GM12878 (cell line): ENCODE results near the gene GLS. TPM values are rescaled to one million over a fixed set of nuclear protein-coding genes. Genes with fewer than 3 reads are reported as not detected.

Source experiments
- ATAC-seq: fragments of 200-7000 bp; cut with Tn5 transposase; 3 replicates; pipeline ENCODE4 v1.9.1; 2020; ENCODE audit warnings: mild to moderate bottlenecking, moderate library complexity
- BruUV-seq: library from RNA; stranded (reverse); fragments of 400-500 nt; replicated peaks from 2 replicates; lab custom pipeline; 2021; lab: Mats Ljungman, UMichigan
- CTCF ChIA-PET: fragments of 300-600 bp; sonication (Branson Sonifier 250); formaldehyde crosslinking; extraction: SDS; loops from one replicate; lab custom pipeline; 2021; ENCODE audit warnings: inconsistent platforms; lab: Yijun Ruan, JAX
- POLR2A ChIA-PET: fragments of 350-600 bp; formaldehyde crosslinking; extraction: SDS; loops from one replicate; lab custom pipeline; 2021; ENCODE audit warnings: inconsistent platforms; lab: Charles Lee
- RAD21 ChIA-PET: fragments of 300-600 bp; sonication (Branson Sonifier 250); formaldehyde crosslinking; loops from one replicate; lab custom pipeline; 2023; ENCODE audit warnings: antibody characterized with exemption; ENCODE audit not compliant: unreplicated experiment; lab: Charles Lee
- SMC1A ChIA-PET: fragments of 300-600 bp; sonication (Branson Sonifier 250); formaldehyde crosslinking; loops from one replicate; lab custom pipeline; 2023; ENCODE audit not compliant: unreplicated experiment, uncharacterized antibody; lab: Charles Lee
- DNase-seq: peaks from one replicate; pipeline ENCODE4 v3.0.0-alpha.2; 2011; ENCODE audit warnings: low read depth, low spot score
- FAIRE-seq: peaks from 3 replicates; lab custom pipeline; 2011; peaks lifted over from hg19 to GRCh38; lab: Jason Lieb, UNC
- H2AFZ ChIP-seq: 2 replicates; pipeline ENCODE4 v1.6.0; 2011; ENCODE audit warnings: low read depth, low read length, control low read depth; ENCODE audit not compliant: control insufficient read depth
- H3K27ac ChIP-seq: 2 replicates; pipeline ENCODE4 v1.5.1; 2011; ENCODE audit warnings: control low read depth; ENCODE audit not compliant: control insufficient read depth, insufficient read depth
- H3K27me3 ChIP-seq, 2 experiments: replicated peaks in 1 of 2; 2 replicates each; pipeline versions ENCODE4 v1.6.0 to v1.6.1; 2011; ENCODE audit warnings: low read length in 1 of 2; ENCODE audit not compliant: control insufficient read depth in 2 of 2, insufficient read depth in 2 of 2
- H3K36me3 ChIP-seq, 2 experiments: 2 replicates each; pipeline ENCODE4 v1.5.1; 2011; ENCODE audit warnings: low read length in 1 of 2; ENCODE audit not compliant: control insufficient read depth in 2 of 2, insufficient read depth in 2 of 2
- H3K4me1 ChIP-seq: 2 replicates; pipeline ENCODE4 v1.6.1; 2011; ENCODE audit warnings: mild to moderate bottlenecking, low read length, moderate library complexity, mixed read lengths; ENCODE audit not compliant: control insufficient read depth, insufficient read depth
- H3K4me2 ChIP-seq: 2 replicates; pipeline ENCODE4 v1.6.0; 2011; ENCODE audit warnings: control low read depth; ENCODE audit not compliant: control insufficient read depth, insufficient read depth
- H3K4me3 ChIP-seq: fragments of 200-600 bp; sonication (generic); 2 replicates; pipeline ENCODE4 v1.5.1; 2016
- H3K79me2 ChIP-seq: 2 replicates; pipeline ENCODE4 v1.6.0; 2011; ENCODE audit warnings: low read length; ENCODE audit not compliant: control insufficient read depth, insufficient read depth
- H3K9ac ChIP-seq: 2 replicates; pipeline ENCODE4 v1.8.0; 2011; ENCODE audit warnings: low read length, control low read depth, mixed read lengths; ENCODE audit not compliant: control insufficient read depth, insufficient read depth
- H3K9me3 ChIP-seq: replicated peaks from 3 replicates; pipeline ENCODE4 v1.5.1; 2011; ENCODE audit warnings: mild to moderate bottlenecking, low read length; ENCODE audit not compliant: control insufficient read depth, insufficient read depth
- H4K20me1 ChIP-seq: 2 replicates; pipeline ENCODE4 v1.6.0; 2011; ENCODE audit not compliant: control insufficient read depth, insufficient read depth
- BACH1 ChIP-seq: fragments of 450-650 bp; IDR thresholded peaks from 2 replicates; pipeline ENCODE4 v1.6.1; 2017; ENCODE audit warnings: mild to moderate bottlenecking, borderline replicate concordance
- CBX3 ChIP-seq: fragments of 200-600 bp; sonication (generic); IDR thresholded peaks from 2 replicates; pipeline ENCODE4 v1.6.1; 2016; ENCODE audit warnings: low read depth, borderline replicate concordance
- CREB1 ChIP-seq: IDR thresholded peaks from 2 replicates; pipeline ENCODE4 v1.6.1; 2012; ENCODE audit warnings: low read depth, mild to moderate bottlenecking, inconsistent platforms
- IKZF2 ChIP-seq, 2 experiments: fragments of 450-650 bp; IDR thresholded peaks; 2 replicates each; pipeline ENCODE4 v1.6.1; 2017; ENCODE audit warnings: mild to moderate bottlenecking in 2 of 2, moderate library complexity in 2 of 2
- JUNB ChIP-seq: IDR thresholded peaks from 2 replicates; pipeline ENCODE4 v1.6.1; 2016; ENCODE audit warnings: antibody characterized with exemption, mild to moderate bottlenecking
- MTA2 ChIP-seq: fragments of 450-650 bp; IDR thresholded peaks from 2 replicates; pipeline ENCODE4 v1.6.1; 2016; ENCODE audit warnings: low read depth, mild to moderate bottlenecking, moderate library complexity
- NFYB ChIP-seq: IDR thresholded peaks from 2 replicates; pipeline ENCODE4 v1.6.1; 2011; ENCODE audit warnings: low read depth, mild to moderate bottlenecking, low read length, improper control_type of control experiment, moderate library complexity; ENCODE audit not compliant: insufficient read depth
- POLR2A ChIP-seq: IDR thresholded peaks from 2 replicates; pipeline ENCODE4 v1.6.1; 2011; ENCODE audit warnings: low read depth, mild to moderate bottlenecking, low read length
- POLR2AphosphoS5 ChIP-seq: IDR thresholded peaks from 2 replicates; pipeline ENCODE4 v1.6.1; 2011; ENCODE audit warnings: mild to moderate bottlenecking, low read length, inconsistent platforms
- POU2F2 ChIP-seq: IDR thresholded peaks from 3 replicates; pipeline ENCODE4 v1.6.1; 2011; ENCODE audit warnings: low read depth, mild to moderate bottlenecking, low read length, borderline replicate concordance
- RAD51 ChIP-seq: fragments of 450-650 bp; IDR thresholded peaks from 2 replicates; pipeline ENCODE4 v1.6.1; 2016; ENCODE audit warnings: moderate library complexity, mild to moderate bottlenecking, inconsistent platforms
- SMAD5 ChIP-seq: IDR thresholded peaks from 2 replicates; pipeline ENCODE4 v1.6.1; 2016; ENCODE audit warnings: antibody characterized with exemption, low read depth
- SMC3 ChIP-seq: IDR thresholded peaks from 2 replicates; pipeline ENCODE4 v1.6.1; 2011; ENCODE audit warnings: low read length, improper control_type of control experiment, borderline replicate concordance
- TCF12 ChIP-seq: IDR thresholded peaks from 2 replicates; pipeline ENCODE4 v1.6.1; 2011; ENCODE audit warnings: low read depth, mild to moderate bottlenecking, low read length
- ZBTB11 ChIP-seq: fragments of 450-650 bp; formaldehyde crosslinking; IDR thresholded peaks from 2 replicates; pipeline ENCODE4 v1.5.0; 2022; ENCODE audit warnings: mild to moderate bottlenecking, missing genetic modification characterization
- ZSCAN29 ChIP-seq: fragments of 450-650 bp; IDR thresholded peaks from 2 replicates; pipeline ENCODE4 v1.6.1; 2017; ENCODE audit warnings: mild to moderate bottlenecking, moderate library complexity
- WGBS: methylation state at CpG from one replicate; pipeline ENCODE4 v1.1.6; 2016; ENCODE audit warnings: low lambda C conversion rate; ENCODE audit not compliant: insufficient replicate concordance, insufficient coverage; ENCODE audit errors: missing lambda C conversion rate; 5-methylcytosine and 5-hydroxymethylcytosine counted together
- in situ Hi-C: fragments of 300-500 bp; cut with MboI; formaldehyde crosslinking; loops from 9 replicates; pipeline ENCODE4 v1.14.3; 2018; ENCODE audit warnings: mixed read lengths
- intact Hi-C: fragments of 100-400 bp; cut with micrococcal nuclease; formaldehyde crosslinking; loops from one replicate; pipeline ENCODE4 v1.14.2; 2022; ENCODE audit not compliant: unreplicated experiment
- polyA plus RNA-seq, 11 experiments: library from polyadenylated mRNA; depleted of rRNA in 4 of 11; unstranded in 6 of 11; stranded (reverse) in 5 of 11; fragments of >200 nt; fragmentation: Nextera tagmentation in 4 of 11; fragmentation: Illumina TruSeq in 1 of 11; extraction: Ambion mirVana in 4 of 11; extraction: Trizol in 1 of 11; gene quantifications; 1 replicate in 1 of 11; 2 replicates in 10 of 11; pipeline versions ENCODE4 v1.2.1 to v1.2.3, GENCODE V29; 2011 to 2016; ENCODE audit warnings: inconsistent platforms in 2 of 11, missing spikeins in 2 of 11, low read depth in 1 of 11
- total RNA-seq, 4 experiments: library from RNA; depleted of rRNA in 3 of 4; stranded (reverse); fragments of >200 nt in 3 of 4; fragmentation: Illumina TruSeq in 1 of 4; extraction: Trizol in 1 of 4; gene quantifications; 2 replicates each; pipeline versions ENCODE4 v1.2.1 to v1.2.3, GENCODE V29; 2013 to 2021
- TF ChIP-seq, protein P1 (sequence below): IDR thresholded peaks from 2 replicates; pipeline ENCODE4 v1.6.1; 2011; ENCODE audit warnings: borderline replicate concordance, low read depth, mild to moderate bottlenecking, moderate library complexity, mixed read lengths, low read length; ENCODE audit not compliant: insufficient read depth; ENCODE audit errors: extremely low read length
- TF ChIP-seq, protein P2 (sequence below): fragments of 450-650 bp; IDR thresholded peaks from 2 replicates; pipeline ENCODE4 v1.6.1; 2016; ENCODE audit warnings: mild to moderate bottlenecking

The GLS gene
- total and polyA plus RNA-seq, 10 of the 15 experiments (the other 5 are each of a cell fraction or from before 2014, with no cell fraction given): 15.7 to 145 (median 70.8) TPM

DNA sequence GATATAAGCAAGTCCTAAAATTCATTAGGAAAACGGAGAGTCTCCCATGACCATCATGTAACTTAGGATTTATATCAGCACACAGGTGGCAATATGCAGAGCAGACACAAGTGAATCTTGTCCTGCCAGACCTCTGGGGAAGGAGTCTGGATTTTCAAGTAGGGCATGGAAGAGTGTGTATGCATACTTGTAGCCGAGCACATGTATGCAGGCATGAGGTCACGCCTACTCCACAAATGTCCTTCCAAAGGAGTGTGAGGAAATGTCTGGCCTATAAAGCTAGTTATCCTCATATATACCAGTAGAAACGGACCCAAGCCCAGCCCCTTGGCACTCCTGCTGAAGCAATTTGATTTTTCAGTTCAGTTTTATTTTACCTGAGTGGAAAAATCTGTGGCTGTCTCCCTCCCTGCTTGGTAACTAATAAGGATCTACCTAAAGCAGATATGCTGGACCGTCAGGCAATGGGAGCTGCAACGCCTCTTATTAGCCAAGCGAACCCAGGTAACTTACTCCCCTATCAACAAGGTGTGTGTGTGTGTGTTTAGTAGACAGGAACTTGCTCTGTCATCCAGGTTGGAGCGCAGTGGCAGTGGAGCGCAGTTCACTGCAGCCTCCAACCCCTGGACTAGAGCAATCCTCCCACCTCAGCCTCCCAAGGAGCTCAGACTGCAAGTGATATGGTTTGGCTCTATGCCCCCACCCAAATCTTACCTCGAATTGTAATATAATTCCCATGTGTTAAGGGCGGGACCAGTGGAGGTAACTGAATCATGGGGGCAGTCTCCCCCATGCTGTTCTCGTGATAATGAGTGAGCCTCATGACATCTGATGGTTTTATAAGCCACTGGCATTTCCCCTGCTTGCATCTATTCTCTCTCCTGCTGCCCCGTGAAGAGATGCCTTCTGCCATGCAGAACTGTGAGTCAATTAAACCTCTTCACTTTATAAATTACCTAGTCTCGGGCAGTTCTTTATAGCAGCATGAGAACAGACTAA, 130.6 kb downstream of the GLS start:
- no peak overlapping the region for H2AFZ ChIP-seq
- H3K4me2 ChIP-seq: peak overlapping the region; percentile 81
- no peaks in the 10 kb centered on the region for H3K27me3 ChIP-seq
- ATAC-seq: peak; percentile 0; the same call in 1 of the 3 replicates
- intact Hi-C loops (loop anchor here (1.0 to 5.0 kb wide), 2 partner anchors 9 to 129 kb away; partner anchors contain the start of gene GLS), in situ Hi-C loops (no loop called here)
- ChIA-PET SMC1A (interaction anchor here (0.7 to 3.8 kb wide), 17 partner anchors 8 to 161 kb away, joined by 3 to 23 read pairs (median 7); no protein-coding TSS in a partner anchor), CTCF (interaction anchor here (0.6 to 2.1 kb wide), 6 partner anchors 11 to 122 kb away, joined by 3 to 6 read pairs (median 4); no protein-coding TSS in a partner anchor), POLR2A (interaction anchor here (0.5 to 5.7 kb wide), 12 partner anchors 9 to 164 kb away, joined by 3 to 75 read pairs (median 9); no protein-coding TSS in a partner anchor), RAD21 (interaction anchor here (0.5 to 3.1 kb wide), 9 partner anchors 8 to 160 kb away, joined by 3 to 12 read pairs (median 4); no protein-coding TSS in a partner anchor)
- BruUV-seq: no TSS peak
- peaks cover 83% of the 10 kb centered on the region for H3K79me2 ChIP-seq
- no peak for FAIRE-seq
- H3K9ac ChIP-seq: peak overlapping the region; percentile 19
- H3K4me3 ChIP-seq: peak overlapping the region; percentile 92
- no peak for TF ChIP-seq NFYB
- TF ChIP-seq IKZF2 (IDR thresholded peaks at IDR 0.05): no peak
- peak; percentile 83 for TF ChIP-seq POLR2A
- no peak for TF ChIP-seq JUNB
- TF ChIP-seq TCF12: no peak
- peak; percentile 16; the same call in 1 of the 2 replicates for TF ChIP-seq BACH1
- no peak for TF ChIP-seq MTA2
- TF ChIP-seq POLR2AphosphoS5: peak; percentile 98
- TF ChIP-seq CREB1: no peak
- TF ChIP-seq ZBTB11: peak; percentile 0; the same call in 1 of the 2 replicates
- no peak for TF ChIP-seq ZSCAN29
- no peak for TF ChIP-seq CBX3
- TF ChIP-seq RAD51: no peak
- no peak for TF ChIP-seq SMC3
- TF ChIP-seq, protein P1, sequence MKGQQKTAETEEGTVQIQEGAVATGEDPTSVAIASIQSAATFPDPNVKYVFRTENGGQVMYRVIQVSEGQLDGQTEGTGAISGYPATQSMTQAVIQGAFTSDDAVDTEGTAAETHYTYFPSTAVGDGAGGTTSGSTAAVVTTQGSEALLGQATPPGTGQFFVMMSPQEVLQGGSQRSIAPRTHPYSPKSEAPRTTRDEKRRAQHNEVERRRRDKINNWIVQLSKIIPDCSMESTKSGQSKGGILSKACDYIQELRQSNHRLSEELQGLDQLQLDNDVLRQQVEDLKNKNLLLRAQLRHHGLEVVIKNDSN: no peak
- TF ChIP-seq, protein P2, sequence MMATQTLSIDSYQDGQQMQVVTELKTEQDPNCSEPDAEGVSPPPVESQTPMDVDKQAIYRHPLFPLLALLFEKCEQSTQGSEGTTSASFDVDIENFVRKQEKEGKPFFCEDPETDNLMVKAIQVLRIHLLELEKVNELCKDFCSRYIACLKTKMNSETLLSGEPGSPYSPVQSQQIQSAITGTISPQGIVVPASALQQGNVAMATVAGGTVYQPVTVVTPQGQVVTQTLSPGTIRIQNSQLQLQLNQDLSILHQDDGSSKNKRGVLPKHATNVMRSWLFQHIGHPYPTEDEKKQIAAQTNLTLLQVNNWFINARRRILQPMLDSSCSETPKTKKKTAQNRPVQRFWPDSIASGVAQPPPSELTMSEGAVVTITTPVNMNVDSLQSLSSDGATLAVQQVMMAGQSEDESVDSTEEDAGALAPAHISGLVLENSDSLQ: no peak
- no peak; the same call in 1 of the 2 replicates for TF ChIP-seq SMAD5
- TF ChIP-seq POU2F2: peak; percentile 67; the same call in 2 of the 3 replicates
- peaks cover 10% of the 10 kb centered on the region for H4K20me1 ChIP-seq
- peaks cover 18% of the 10 kb centered on the region for H3K4me1 ChIP-seq
- H3K9me3 ChIP-seq: peaks cover 3% of the 10 kb centered on the region; the same call in 2 of the 3 replicates
- 88% methylated on average over 14 of the region's 14 CpGs for WGBS
- H3K27ac ChIP-seq: no peak overlapping the region
- DNase-seq: no peak
- H3K36me3 ChIP-seq: peaks cover 8 to 45% of the 10 kb centered on the region in 2 experiments
